Activated T-helper 2 cell treated with anti-CD3 and anti-CD28 coated beads, Interferon-gamma antibody, Interleukin-2, Interleukin-4, amounts not matched to agents 10 μg/mL and 5 μg/mL and 100 μg/mL, durations not matched to agents 14 hours and 24 hours and 36 hours (primary cell): ENCODE results near the gene ANXA10. TPM values are rescaled to one million over a fixed set of nuclear protein-coding genes. Genes with fewer than 3 reads are reported as not detected.
"Not testable (repeated sequence)": the region's sequence is repeated elsewhere in the genome, so short reads cannot be mapped to it uniquely, and the experiment has no call there.

Experiments used
- DNase-seq: peaks from one replicate; pipeline ENCODE4 v3.0.0; 2021; ENCODE audit warnings: low spot score
- H3K27ac Mint-ChIP-seq: one replicate; pipeline ENCODE4 v1.8.0; 2021; ENCODE audit warnings: mixed read lengths
- H3K27me3 Mint-ChIP-seq: one replicate; pipeline ENCODE4 v1.8.0; 2021; ENCODE audit warnings: low read depth, mixed read lengths
- H3K36me3 Mint-ChIP-seq: one replicate; pipeline ENCODE4 v1.8.0; 2021; ENCODE audit warnings: low read depth, mixed read lengths
- H3K4me1 Mint-ChIP-seq: one replicate; pipeline ENCODE4 v1.8.0; 2021; ENCODE audit warnings: low read depth, mixed read lengths
- H3K4me3 Mint-ChIP-seq: one replicate; pipeline ENCODE4 v1.8.0; 2021; ENCODE audit warnings: low read depth, mild to moderate bottlenecking, moderate library complexity, mixed read lengths
- H3K9me3 Mint-ChIP-seq: one replicate; pipeline ENCODE4 v1.8.0; 2021; ENCODE audit warnings: mixed read lengths
- intact Hi-C: fragments of 100-400 bp; cut with micrococcal nuclease; formaldehyde crosslinking; loops from one replicate; pipeline ENCODE4 v1.15.1; 2023
- total RNA-seq: library from RNA; stranded (reverse); gene quantifications from 2 replicates; pipeline ENCODE4 v1.2.3, GENCODE V29; 2022

ANXA10 gene
- total RNA-seq, 1 donor from 2014 or later = not detected

GRCh38 chr4:168177546-168178149, 85.3 kb downstream of the ANXA10 start:
- H3K4me3 Mint-ChIP-seq = no peak overlapping the region
- H3K9me3 Mint-ChIP-seq = no peaks in the 10 kb centered on the region
- no peak overlapping the region for H3K27ac Mint-ChIP-seq
- no peaks in the 10 kb centered on the region for H3K36me3 Mint-ChIP-seq
- intact Hi-C loops = no loop called here
- no peaks in the 10 kb centered on the region for H3K4me1 Mint-ChIP-seq
- DNase-seq = no peak
- H3K27me3 Mint-ChIP-seq = peaks cover 7% of the 10 kb centered on the region

GRCh38 chr4:168183717-168184571, 91.6 kb downstream of the ANXA10 start:
- intact Hi-C loops = loop anchor here (1.0 to 2.0 kb wide), 2 partner anchors 368 to 733 kb away; no protein-coding TSS in a partner anchor
- H3K9me3 Mint-ChIP-seq = no peaks in the 10 kb centered on the region

GRCh38 chr4:168188754-168189153, 96.4 kb downstream of the ANXA10 start:
- peaks cover 3% of the 10 kb centered on the region for H3K27me3 Mint-ChIP-seq
- H3K4me1 Mint-ChIP-seq = peaks cover 4% of the 10 kb centered on the region
- H3K4me3 Mint-ChIP-seq = no peak overlapping the region
- H3K9me3 Mint-ChIP-seq = no peaks in the 10 kb centered on the region
- DNase-seq = no peak
- H3K36me3 Mint-ChIP-seq = no peaks in the 10 kb centered on the region
- no peak overlapping the region for H3K27ac Mint-ChIP-seq
- intact Hi-C loops = no loop called here

More at GRCh38 chr4:168183717-168184571, 91.6 kb downstream of the ANXA10 start:
- no peaks in the 10 kb centered on the region for H3K36me3 Mint-ChIP-seq
- no peak for DNase-seq
- H3K27me3 Mint-ChIP-seq = peaks cover 4% of the 10 kb centered on the region
- no peak overlapping the region for H3K4me3 Mint-ChIP-seq
- H3K27ac Mint-ChIP-seq = no peak overlapping the region
- H3K4me1 Mint-ChIP-seq = peaks cover 4% of the 10 kb centered on the region

GRCh38 chr4:168197926-168198325, 105.6 kb downstream of the ANXA10 start:
- Mint-ChIP-seq H3K36me3 (peaks cover 4% of the 10 kb centered on the region), H3K27ac (no peak overlapping the region), H3K4me1 (peaks cover 2% of the 10 kb centered on the region), H3K4me3 (no peak overlapping the region), H3K9me3 (peaks cover 10% of the 10 kb centered on the region), H3K27me3 (no peaks in the 10 kb centered on the region)
- intact Hi-C loops = no loop called here
- no peak for DNase-seq

- intact Hi-C loops = no loop called here
- no peak for DNase-seq
- Mint-ChIP-seq H3K36me3 (peaks cover 4% of the 10 kb centered on the region), H3K4me3 (no peak overlapping the region), H3K9me3 (peaks cover 20% of the 10 kb centered on the region), H3K4me1 (peaks cover 2% of the 10 kb centered on the region), H3K27me3 (no peaks in the 10 kb centered on the region), H3K27ac (no peak overlapping the region)
Observed at GRCh38 chr4:168199260-168199957, 107.1 kb downstream of the ANXA10 start.

- no peak overlapping the region for H3K4me3 Mint-ChIP-seq
- H3K36me3 Mint-ChIP-seq = peaks cover 4% of the 10 kb centered on the region
Observed at GRCh38 chr4:168200685-168201084, 108.3 kb downstream of the ANXA10 start.

GRCh38 chr4:168203233-168203911, 111.0 kb downstream of the ANXA10 start:
- peaks cover 32% of the 10 kb centered on the region for H3K9me3 Mint-ChIP-seq
- H3K27ac Mint-ChIP-seq = no peak overlapping the region
- H3K27me3 Mint-ChIP-seq = no peaks in the 10 kb centered on the region
- H3K4me3 Mint-ChIP-seq = no peak overlapping the region
- peaks cover 2% of the 10 kb centered on the region for H3K4me1 Mint-ChIP-seq
- no peak for DNase-seq
- intact Hi-C loops = no loop called here
- H3K36me3 Mint-ChIP-seq = peaks cover 4% of the 10 kb centered on the region

More at GRCh38 chr4:168200685-168201084, 108.3 kb downstream of the ANXA10 start:
- H3K9me3 Mint-ChIP-seq = peaks cover 28% of the 10 kb centered on the region
- H3K27ac Mint-ChIP-seq = no peak overlapping the region
- peaks cover 2% of the 10 kb centered on the region for H3K4me1 Mint-ChIP-seq
- no peak for DNase-seq
- H3K27me3 Mint-ChIP-seq = no peaks in the 10 kb centered on the region
- intact Hi-C loops = no loop called here

GRCh38 chr4:168208957-168209614, 116.7 kb downstream of the ANXA10 start:
- intact Hi-C loops = no loop called here
- no peak for DNase-seq
- H3K4me3 Mint-ChIP-seq = no peak overlapping the region
- H3K9me3 Mint-ChIP-seq = peaks cover 15% of the 10 kb centered on the region
- H3K27ac Mint-ChIP-seq = no peak overlapping the region
- no peaks in the 10 kb centered on the region for H3K4me1 Mint-ChIP-seq
- H3K36me3 Mint-ChIP-seq = peaks cover 3% of the 10 kb centered on the region
- no peaks in the 10 kb centered on the region for H3K27me3 Mint-ChIP-seq

- Mint-ChIP-seq H3K4me1 (no peaks in the 10 kb centered on the region), H3K9me3 (peaks cover 8% of the 10 kb centered on the region), H3K27me3 (no peaks in the 10 kb centered on the region), H3K36me3 (peaks cover 26% of the 10 kb centered on the region), H3K27ac (no peak overlapping the region), H3K4me3 (no peak overlapping the region)
- no peak for DNase-seq
- intact Hi-C loops = no loop called here
Observed at GRCh38 chr4:168212656-168213055, 120.3 kb downstream of the ANXA10 start.

GRCh38 chr4:168213511-168213910, 121.2 kb downstream of the ANXA10 start:
- H3K4me1 Mint-ChIP-seq, DNase-seq, H3K27me3 Mint-ChIP-seq, H3K27ac Mint-ChIP-seq, H3K9me3 Mint-ChIP-seq, H3K4me3 Mint-ChIP-seq, intact Hi-C loops: not testable (repeated sequence)
- peaks cover 32% of the 10 kb centered on the region for H3K36me3 Mint-ChIP-seq

- peaks cover 58% of the 10 kb centered on the region for H3K36me3 Mint-ChIP-seq
- intact Hi-C loops = no loop called here
- no peak for DNase-seq
- no peak overlapping the region for H3K27ac Mint-ChIP-seq
- H3K4me3 Mint-ChIP-seq = no peak overlapping the region
- H3K4me1 Mint-ChIP-seq = peaks cover 5% of the 10 kb centered on the region
- no peaks in the 10 kb centered on the region for H3K27me3 Mint-ChIP-seq
- peaks cover 8% of the 10 kb centered on the region for H3K9me3 Mint-ChIP-seq
Observed at GRCh38 chr4:168218645-168219044, 126.3 kb downstream of the ANXA10 start.

GRCh38 chr4:168220893-168221292, 128.6 kb downstream of the ANXA10 start:
- H3K36me3 Mint-ChIP-seq = peaks cover 56% of the 10 kb centered on the region
- intact Hi-C loops = no loop called here
- H3K9me3 Mint-ChIP-seq = no peaks in the 10 kb centered on the region
- peaks cover 5% of the 10 kb centered on the region for H3K4me1 Mint-ChIP-seq
- H3K27me3 Mint-ChIP-seq = no peaks in the 10 kb centered on the region
- no peak overlapping the region for H3K27ac Mint-ChIP-seq
- no peak overlapping the region for H3K4me3 Mint-ChIP-seq
- DNase-seq = no peak
